T47D (cell line): Measurements from ENCODE around the gene GRK5.

Experiments used
- DNase-seq, 2 experiments: peaks; one replicate each; pipeline versions ENCODE4 v3.0.0 to v3.0.0-alpha.2; 2011 to 2012; ENCODE audit warnings: low read depth in 1 of 2, low spot score in 1 of 2
- JUND ChIP-seq: IDR thresholded peaks from 2 replicates; pipeline ENCODE4 v1.6.1; 2012; ENCODE audit warnings: low read depth
- in situ Hi-C: cut with HindIII; loops from 2 replicates; pipeline ENCODE4 v1.10.0; 2016; ENCODE audit warnings: low sequenced_read_pairs, low pct_unique_long_range_greater_than_20kb

The GRK5 gene

GRCh38 chr10:119491966-119492757 lies 284.8 kb downstream of the GRK5 start:
- no peak for DNase-seq
- in situ Hi-C loops = no loop called here
- TF ChIP-seq JUND = no peak

DNA sequence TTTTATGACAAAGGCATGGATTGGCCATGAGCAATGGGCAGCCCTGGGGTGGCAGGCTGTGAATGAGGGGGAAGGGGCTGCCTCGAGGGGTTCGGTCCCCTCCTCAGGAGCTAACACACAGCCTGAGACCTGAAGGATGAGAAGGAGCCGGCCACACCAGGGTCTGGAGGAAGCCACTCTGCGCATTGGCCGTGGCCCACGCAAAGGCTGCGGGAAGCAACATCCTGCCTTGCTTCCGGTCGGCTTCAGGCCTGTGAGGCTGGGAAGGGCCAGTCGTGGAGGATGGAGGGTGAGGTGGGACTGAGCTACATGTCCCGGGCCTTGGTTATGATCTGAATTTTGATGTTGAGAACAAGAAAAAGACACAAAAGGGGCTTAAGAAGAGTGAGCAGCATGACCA lies 285.8 kb downstream of the GRK5 start:
- in situ Hi-C loops = no loop called here
- no peak for TF ChIP-seq JUND
- DNase-seq = no peak

- no peak for DNase-seq
- in situ Hi-C loops = no loop called here
- TF ChIP-seq JUND = no peak
Observed at GRCh38 chr10:119494236-119495020, 287.1 kb downstream of the GRK5 start.

DNA sequence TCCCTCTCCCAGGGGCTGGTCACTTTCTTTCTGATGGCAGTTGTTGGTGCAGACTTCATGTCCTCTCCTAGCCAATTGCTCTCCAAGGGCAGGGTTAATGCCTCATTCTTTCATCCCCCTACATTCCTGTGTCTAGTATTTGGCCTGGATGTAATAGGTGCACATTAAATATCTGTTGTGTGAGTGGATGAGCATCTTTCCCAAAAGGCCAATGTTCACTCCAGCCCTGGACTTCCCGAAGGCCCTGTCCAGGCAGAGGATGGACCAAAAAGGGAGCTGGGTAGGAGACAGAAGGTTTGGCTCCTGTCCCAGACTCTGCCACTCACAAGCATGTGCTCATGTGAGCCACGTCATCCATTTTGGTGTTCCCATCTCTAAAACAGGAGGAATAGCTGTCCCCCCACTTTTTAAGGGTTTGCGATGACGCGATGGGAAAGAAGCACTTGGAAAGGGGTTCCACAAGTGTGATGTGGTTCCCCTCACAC lies 287.7 kb downstream of the GRK5 start:
- no peak for DNase-seq
- in situ Hi-C loops = no loop called here
- TF ChIP-seq JUND = no peak

DNA sequence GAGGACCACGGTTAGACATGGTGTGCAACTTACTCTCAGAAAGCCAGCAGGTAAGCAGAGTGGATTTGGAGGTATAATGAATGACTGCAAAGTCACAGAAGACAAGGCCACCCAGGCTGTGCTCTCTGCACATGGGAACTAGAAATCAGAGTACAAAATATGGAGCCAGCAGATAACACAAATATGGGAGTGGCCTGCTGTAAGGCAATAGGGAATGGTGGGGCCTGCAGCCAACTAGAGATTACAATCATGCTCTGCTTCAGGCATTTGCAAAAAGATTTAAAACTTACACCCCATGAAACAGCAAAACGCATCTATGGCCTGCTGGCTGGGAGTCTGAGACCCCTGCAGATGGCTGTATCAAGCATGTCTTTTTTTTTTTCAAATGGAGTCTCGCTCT lies 288.2 kb downstream of the GRK5 start:
- TF ChIP-seq JUND = no peak
- in situ Hi-C loops = no loop called here
- no peak for DNase-seq

- TF ChIP-seq JUND = no peak
- DNase-seq = no peak
- in situ Hi-C loops = no loop called here
Observed at GRCh38 chr10:119496273-119496672, 288.9 kb downstream of the GRK5 start.

DNA sequence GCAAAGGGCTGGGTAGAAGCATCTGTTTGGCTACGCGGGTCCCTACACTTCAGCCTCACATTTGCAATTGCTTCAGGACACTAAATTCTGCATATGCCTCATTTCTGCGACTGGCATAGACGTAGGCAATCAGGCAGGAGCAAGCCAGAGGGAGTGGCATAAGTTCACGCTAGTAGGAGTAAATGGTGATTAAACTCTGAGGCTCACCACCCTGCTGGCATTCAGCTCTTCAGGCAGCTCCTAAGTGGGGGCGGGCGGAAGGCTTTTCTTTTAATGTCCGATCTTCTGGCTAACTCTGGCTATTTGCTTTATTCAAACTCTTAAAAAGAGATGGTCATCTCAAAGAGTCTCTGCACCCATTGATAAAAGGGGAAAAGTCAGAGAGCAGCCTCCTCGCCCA lies 289.9 kb downstream of the GRK5 start:
- no peak for DNase-seq
- no peak for TF ChIP-seq JUND
- in situ Hi-C loops = no loop called here

- in situ Hi-C loops = no loop called here
- no peak for TF ChIP-seq JUND
- no peak for DNase-seq
Observed at GRCh38 chr10:119498889-119499676, 291.7 kb downstream of the GRK5 start.

- in situ Hi-C loops = no loop called here
- no peak for DNase-seq
- no peak for TF ChIP-seq JUND
Observed at GRCh38 chr10:119499677-119500002, 292.3 kb downstream of the GRK5 start.

GRCh38 chr10:119500123-119500795 lies 292.9 kb downstream of the GRK5 start:
- in situ Hi-C loops = no loop called here
- no peak for TF ChIP-seq JUND
- no peak for DNase-seq

GRCh38 chr10:119500821-119501220 lies 293.4 kb downstream of the GRK5 start:
- in situ Hi-C loops = no loop called here
- TF ChIP-seq JUND = no peak
- DNase-seq = no peak

- no peak for DNase-seq
- in situ Hi-C loops = no loop called here
- no peak for TF ChIP-seq JUND
Observed at GRCh38 chr10:119501690-119502089, 294.3 kb downstream of the GRK5 start.
